A673 (cell line): ENCODE results near the gene CLHC1. TPM values are rescaled to one million over a fixed set of nuclear protein-coding genes. Genes with fewer than 3 reads are reported as not detected.
A peak's percentile ranks its signal among the peaks of the same experiment; 100 is the strongest.

Source experiments
- BruUV-seq: library from RNA; stranded (reverse); fragments of 400-500 nt; replicated peaks from 2 replicates; lab custom pipeline; 2021; lab: Mats Ljungman, UMichigan
- CTCF ChIA-PET: fragments of 300-600 bp; sonication (Branson Sonifier 250); formaldehyde crosslinking; loops from one replicate; lab custom pipeline; 2022; ENCODE audit warnings: antibody characterized with exemption; lab: Charles Lee
- POLR2A ChIA-PET: fragments of 300-600 bp; sonication (Branson Sonifier 250); formaldehyde crosslinking; loops from one replicate; lab custom pipeline; 2022; ENCODE audit warnings: antibody characterized with exemption; ENCODE audit not compliant: low non-redundant PET; lab: Charles Lee
- DNase-seq: peaks from one replicate; pipeline ENCODE4 v3.0.0-alpha.2; 2015; ENCODE audit warnings: low spot score
- H3K27ac ChIP-seq: fragments of 200-600 bp; sonication (generic); 2 replicates; pipeline ENCODE4 v1.5.1; 2016; ENCODE audit warnings: mixed run types, low read depth, mild to moderate bottlenecking, mixed read lengths, antibody characterized with exemption, low read length; ENCODE audit not compliant: poor library complexity, severe bottlenecking
- H3K27me3 ChIP-seq: fragments of 200-600 bp; sonication (generic); replicated peaks from 2 replicates; pipeline ENCODE4 v1.6.1; 2017; ENCODE audit warnings: mixed run types, low read depth, mild to moderate bottlenecking, mixed read lengths, antibody characterized with exemption, low read length; ENCODE audit not compliant: insufficient read depth, poor library complexity
- H3K36me3 ChIP-seq: fragments of 200-600 bp; sonication (generic); 2 replicates; pipeline ENCODE4 v1.6.1; 2016; ENCODE audit warnings: mixed run types, mild to moderate bottlenecking, mixed read lengths, antibody characterized with exemption, low read length; ENCODE audit not compliant: insufficient read depth, poor library complexity, severe bottlenecking
- H3K4me1 ChIP-seq: fragments of 200-600 bp; sonication (generic); 2 replicates; pipeline ENCODE4 v1.6.1; 2017; ENCODE audit warnings: mixed run types, mild to moderate bottlenecking, mixed read lengths, antibody characterized with exemption, low read length; ENCODE audit not compliant: insufficient read depth, poor library complexity, severe bottlenecking
- H3K4me3 ChIP-seq: fragments of 200-600 bp; sonication (generic); 2 replicates; pipeline ENCODE4 v1.5.1; 2016; ENCODE audit warnings: low read depth, mixed run types, mild to moderate bottlenecking, mixed read lengths, low read length; ENCODE audit not compliant: poor library complexity, severe bottlenecking
- H3K9me3 ChIP-seq: fragments of 200-600 bp; sonication (generic); 2 replicates; pipeline ENCODE4 v1.6.1; 2016; ENCODE audit warnings: mixed run types, low read depth, mild to moderate bottlenecking, mixed read lengths, antibody characterized with exemption, low read length; ENCODE audit not compliant: poor library complexity, severe bottlenecking
- CTCF ChIP-seq: fragments of 300-800, 200-600 bp; sonication (generic); conservative IDR thresholded peaks from 2 replicates; pipeline ENCODE4 v1.5.1; 2017; ENCODE audit warnings: low read depth, mild to moderate bottlenecking, antibody characterized with exemption, low read length, moderate library complexity, mixed read lengths
- EZH2 ChIP-seq: fragments of 200-600 bp; sonication (generic); IDR thresholded peaks from 2 replicates; pipeline ENCODE4 v1.6.1; 2017; ENCODE audit warnings: borderline replicate concordance, low read depth, mild to moderate bottlenecking, mixed read lengths, antibody characterized with exemption, low read length; ENCODE audit not compliant: poor library complexity, severe bottlenecking
- intact Hi-C: fragments of 100-400 bp; cut with micrococcal nuclease; formaldehyde crosslinking; loops from one replicate; pipeline ENCODE4 v1.10.0; 2022; ENCODE audit not compliant: unreplicated experiment
- total RNA-seq: library from RNA; stranded (reverse); gene quantifications from 2 replicates; pipeline ENCODE4 v1.2.3, GENCODE V29; 2021

Gene CLHC1
- total RNA-seq, 1 experiment from 2014 or later, result 9.1 TPM

- H3K4me1 ChIP-seq, result peaks cover 3% of the 10 kb centered on the region
- no peaks in the 10 kb centered on the region for H3K27me3 ChIP-seq
- TF ChIP-seq EZH2 (no peak), CTCF (no peak)
- no peaks in the 10 kb centered on the region for H3K9me3 ChIP-seq
- no TSS peak for BruUV-seq
- intact Hi-C loops, result no loop called here
- no peak for DNase-seq
- no peak overlapping the region for H3K27ac ChIP-seq
- ChIA-PET CTCF (no interaction called here), POLR2A (no interaction called here)
- H3K36me3 ChIP-seq, result no peaks in the 10 kb centered on the region
- H3K4me3 ChIP-seq, result no peak overlapping the region
These were observed 7.3 kb downstream of the CLHC1 start for GRCh38 chr2:55224761-55225261.

- H3K4me3 ChIP-seq, result peak overlapping the region; percentile 82
- no peak for TF ChIP-seq EZH2
- TF ChIP-seq CTCF, result no peak
- ChIA-PET POLR2A (no interaction called here), CTCF (no interaction called here)
- intact Hi-C loops, result no loop called here
- DNase-seq, result no peak
- no peaks in the 10 kb centered on the region for H3K27me3 ChIP-seq
- no peak overlapping the region for H3K27ac ChIP-seq
- no TSS peak for BruUV-seq
- H3K36me3 ChIP-seq, result no peaks in the 10 kb centered on the region
- H3K4me1 ChIP-seq, result peaks cover 3% of the 10 kb centered on the region
- no peaks in the 10 kb centered on the region for H3K9me3 ChIP-seq
These were observed 7.9 kb downstream of the CLHC1 start for GRCh38 chr2:55223958-55224760.

- Histone ChIP-seq H3K27ac (no peak overlapping the region), H3K4me1 (no peaks in the 10 kb centered on the region), H3K9me3 (no peaks in the 10 kb centered on the region), H3K4me3 (no peak overlapping the region), H3K27me3 (no peaks in the 10 kb centered on the region), H3K36me3 (no peaks in the 10 kb centered on the region)
- POLR2A ChIA-PET, result no interaction called here
- DNase-seq, result no peak
- TF ChIP-seq EZH2, result no peak
- no peak for TF ChIP-seq CTCF
- CTCF ChIA-PET, result no interaction called here
- intact Hi-C loops, result no loop called here
- no TSS peak for BruUV-seq
These were observed 18.3 kb downstream of the CLHC1 start for GRCh38 chr2:55213822-55214221.
